ENCODE results near the gene AKR1C2.

Gene AKR1C2

GRCh38 chr10:5041471-5042023, 37.9 kb upstream of the AKR1C2 start:
- no peak for DNase-seq (ENCODE audit: low read depth)
- no peak overlapping the region for H3K4me3 ChIP-seq (replicated peaks; ENCODE audit: low read depth, low read length)
- no peak for TF ChIP-seq CTCF (IDR thresholded peaks at IDR 0.05; ENCODE audit: low read length, missing control alignments)

- no peak for TF ChIP-seq CTCF (IDR thresholded peaks at IDR 0.05; ENCODE audit: low read length, missing control alignments)
- peak; percentile 31 for DNase-seq (ENCODE audit: low read depth)
- no peak overlapping the region for H3K4me3 ChIP-seq (replicated peaks; ENCODE audit: low read depth, low read length)
Observed at GRCh38 chr10:5040781-5041470, 37.3 kb upstream of the AKR1C2 start.

- DNase-seq (ENCODE audit: low read depth) = no peak
- H3K4me3 ChIP-seq (replicated peaks; ENCODE audit: low read depth, low read length) = no peak overlapping the region
- no peak for TF ChIP-seq CTCF (IDR thresholded peaks at IDR 0.05; ENCODE audit: low read length, missing control alignments)
Observed at GRCh38 chr10:5040010-5040673, 36.5 kb upstream of the AKR1C2 start.

GRCh38 chr10:5038733-5039132, 35.1 kb upstream of the AKR1C2 start:
- H3K4me3 ChIP-seq (replicated peaks; ENCODE audit: low read depth, low read length) = no peak overlapping the region
- TF ChIP-seq CTCF (IDR thresholded peaks at IDR 0.05; ENCODE audit: low read length, missing control alignments) = no peak
- DNase-seq (ENCODE audit: low read depth) = peak; percentile 47

GRCh38 chr10:5038101-5038500, 34.4 kb upstream of the AKR1C2 start:
- TF ChIP-seq CTCF (IDR thresholded peaks at IDR 0.05; ENCODE audit: low read length, missing control alignments) = no peak
- H3K4me3 ChIP-seq (replicated peaks; ENCODE audit: low read depth, low read length) = no peak overlapping the region
- no peak for DNase-seq (ENCODE audit: low read depth)

- H3K4me3 ChIP-seq (replicated peaks; ENCODE audit: low read depth, low read length) = no peak overlapping the region
- TF ChIP-seq CTCF (IDR thresholded peaks at IDR 0.05; ENCODE audit: low read length, missing control alignments) = no peak
- DNase-seq (ENCODE audit: low read depth) = no peak
Observed at GRCh38 chr10:5036511-5036910, 32.9 kb upstream of the AKR1C2 start.

Measured in fibroblast of pulmonary artery (primary cell).